SK-N-SH treated with all-trans-retinoic acid at 6 μM for 48 hours (cell line): Measurements from ENCODE around the gene STK17B.

Experiments
- ARNTL ChIP-seq: fragments of 450-650 bp; formaldehyde crosslinking; IDR thresholded peaks from 2 replicates; pipeline ENCODE4 v1.5.0; 2020; ENCODE audit warnings: low read depth, mild to moderate bottlenecking, moderate library complexity, borderline replicate concordance
- BACH2 ChIP-seq: fragments of 250-450 bp; sonication (Bioruptor Pico); IDR thresholded peaks from 2 replicates; pipeline ENCODE4 v1.9.0; 2021; ENCODE audit warnings: mild to moderate bottlenecking, borderline replicate concordance
- ESRRG ChIP-seq: fragments of 250-450 bp; sonication (Bioruptor Pico); IDR thresholded peaks from 2 replicates; pipeline ENCODE4 v1.6.1; 2021; ENCODE audit warnings: mild to moderate bottlenecking
- GLIS3 ChIP-seq: fragments of 250-450 bp; sonication (Bioruptor Pico); IDR thresholded peaks from 2 replicates; pipeline ENCODE4 v1.5.0; 2020; ENCODE audit warnings: mild to moderate bottlenecking, moderate library complexity
- PPARA ChIP-seq: fragments of 250-450 bp; sonication (Bioruptor Pico); IDR thresholded peaks from 2 replicates; pipeline ENCODE4 v1.5.0; 2020; ENCODE audit warnings: mild to moderate bottlenecking, borderline replicate concordance
- RARB ChIP-seq: fragments of 250-450 bp; sonication (Bioruptor Pico); IDR thresholded peaks from 2 replicates; pipeline ENCODE4 v1.8.0; 2021; ENCODE audit warnings: mild to moderate bottlenecking, moderate library complexity
- TOX ChIP-seq: fragments of 250-450 bp; sonication (Bioruptor Pico); IDR thresholded peaks from 2 replicates; pipeline ENCODE4 v1.8.0; 2021; ENCODE audit warnings: mild to moderate bottlenecking, moderate library complexity, borderline replicate concordance
- TSHZ2 ChIP-seq: fragments of 250-450 bp; sonication (Bioruptor Pico); IDR thresholded peaks from 2 replicates; pipeline ENCODE4 v1.5.0; 2020; ENCODE audit warnings: mild to moderate bottlenecking, moderate library complexity
- ZFP3 ChIP-seq: fragments of 250-450 bp; sonication (Bioruptor Pico); IDR thresholded peaks from 2 replicates; pipeline ENCODE4 v1.5.0; 2020; ENCODE audit warnings: mild to moderate bottlenecking, moderate library complexity
- ZFP30 ChIP-seq: fragments of 450-650 bp; formaldehyde crosslinking; IDR thresholded peaks from 2 replicates; pipeline ENCODE4 v1.5.0; 2022; ENCODE audit warnings: mild to moderate bottlenecking, moderate library complexity
- ZNF565 ChIP-seq: fragments of 450-650 bp; formaldehyde crosslinking; conservative IDR thresholded peaks from 2 replicates; pipeline ENCODE4 v1.5.0; 2020; ENCODE audit warnings: low read depth, mild to moderate bottlenecking, moderate library complexity
- ZNF8 ChIP-seq: fragments of 450-650 bp; formaldehyde crosslinking; IDR thresholded peaks from 2 replicates; pipeline ENCODE4 v1.5.0; 2020; ENCODE audit warnings: mild to moderate bottlenecking, moderate library complexity
- TF ChIP-seq, protein P1 (sequence below): fragments of 250-450 bp; sonication (Bioruptor Pico); IDR thresholded peaks from 2 replicates; pipeline ENCODE4 v1.8.0; 2020; ENCODE audit warnings: mild to moderate bottlenecking, moderate library complexity, borderline replicate concordance
- TF ChIP-seq, protein P2 (sequence below): fragments of 250-450 bp; sonication (Bioruptor Pico); IDR thresholded peaks from 2 replicates; pipeline ENCODE4 v1.5.1; 2021; ENCODE audit warnings: mild to moderate bottlenecking, moderate library complexity

- TF ChIP-seq ZNF565 (CRISPR knock-in tag), result no peak
- TF ChIP-seq TSHZ2 (CRISPR knock-in tag), result no peak
- TF ChIP-seq ARNTL (CRISPR knock-in tag), result no peak
- TF ChIP-seq TOX (CRISPR knock-in tag), result no peak
- TF ChIP-seq RARB, result no peak
- no peak for TF ChIP-seq ZFP30 (CRISPR knock-in tag)
- TF ChIP-seq PPARA, result no peak
- TF ChIP-seq, protein P1, sequence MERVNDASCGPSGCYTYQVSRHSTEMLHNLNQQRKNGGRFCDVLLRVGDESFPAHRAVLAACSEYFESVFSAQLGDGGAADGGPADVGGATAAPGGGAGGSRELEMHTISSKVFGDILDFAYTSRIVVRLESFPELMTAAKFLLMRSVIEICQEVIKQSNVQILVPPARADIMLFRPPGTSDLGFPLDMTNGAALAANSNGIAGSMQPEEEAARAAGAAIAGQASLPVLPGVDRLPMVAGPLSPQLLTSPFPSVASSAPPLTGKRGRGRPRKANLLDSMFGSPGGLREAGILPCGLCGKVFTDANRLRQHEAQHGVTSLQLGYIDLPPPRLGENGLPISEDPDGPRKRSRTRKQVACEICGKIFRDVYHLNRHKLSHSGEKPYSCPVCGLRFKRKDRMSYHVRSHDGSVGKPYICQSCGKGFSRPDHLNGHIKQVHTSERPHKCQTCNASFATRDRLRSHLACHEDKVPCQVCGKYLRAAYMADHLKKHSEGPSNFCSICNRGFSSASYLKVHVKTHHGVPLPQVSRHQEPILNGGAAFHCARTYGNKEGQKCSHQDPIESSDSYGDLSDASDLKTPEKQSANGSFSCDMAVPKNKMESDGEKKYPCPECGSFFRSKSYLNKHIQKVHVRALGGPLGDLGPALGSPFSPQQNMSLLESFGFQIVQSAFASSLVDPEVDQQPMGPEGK (CRISPR knock-in tag), result no peak
- no peak for TF ChIP-seq ESRRG (CRISPR knock-in tag)
- no peak for TF ChIP-seq ZNF8 (CRISPR knock-in tag)
- no peak for TF ChIP-seq ZFP3 (CRISPR knock-in tag)
- TF ChIP-seq, protein P2, sequence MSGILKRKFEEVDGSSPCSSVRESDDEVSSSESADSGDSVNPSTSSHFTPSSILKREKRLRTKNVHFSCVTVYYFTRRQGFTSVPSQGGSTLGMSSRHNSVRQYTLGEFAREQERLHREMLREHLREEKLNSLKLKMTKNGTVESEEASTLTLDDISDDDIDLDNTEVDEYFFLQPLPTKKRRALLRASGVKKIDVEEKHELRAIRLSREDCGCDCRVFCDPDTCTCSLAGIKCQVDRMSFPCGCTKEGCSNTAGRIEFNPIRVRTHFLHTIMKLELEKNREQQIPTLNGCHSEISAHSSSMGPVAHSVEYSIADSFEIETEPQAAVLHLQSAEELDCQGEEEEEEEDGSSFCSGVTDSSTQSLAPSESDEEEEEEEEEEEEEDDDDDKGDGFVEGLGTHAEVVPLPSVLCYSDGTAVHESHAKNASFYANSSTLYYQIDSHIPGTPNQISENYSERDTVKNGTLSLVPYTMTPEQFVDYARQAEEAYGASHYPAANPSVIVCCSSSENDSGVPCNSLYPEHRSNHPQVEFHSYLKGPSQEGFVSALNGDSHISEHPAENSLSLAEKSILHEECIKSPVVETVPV, result no peak
- TF ChIP-seq GLIS3 (CRISPR knock-in tag), result no peak
- no peak for TF ChIP-seq BACH2 (CRISPR knock-in tag)
These were observed 8.1 kb downstream of the STK17B start for GRCh38 chr2:196163285-196163684.
